SH-SY5Y (cell line): ENCODE data around the gene C1QTNF9.
"Not testable (repeated sequence)": the region's sequence is repeated elsewhere in the genome, so short reads cannot be mapped to it uniquely, and the experiment has no call there.

Experiments
- GATA2 ChIP-seq: IDR thresholded peaks from 2 replicates; pipeline ENCODE4 v1.6.1; 2011; ENCODE audit warnings: mild to moderate bottlenecking, low read depth, low read length
- GATA3 ChIP-seq: IDR thresholded peaks from 2 replicates; pipeline ENCODE4 v1.6.1; 2011; ENCODE audit warnings: low read depth, mild to moderate bottlenecking, low read length, moderate library complexity

Gene C1QTNF9, protein sequence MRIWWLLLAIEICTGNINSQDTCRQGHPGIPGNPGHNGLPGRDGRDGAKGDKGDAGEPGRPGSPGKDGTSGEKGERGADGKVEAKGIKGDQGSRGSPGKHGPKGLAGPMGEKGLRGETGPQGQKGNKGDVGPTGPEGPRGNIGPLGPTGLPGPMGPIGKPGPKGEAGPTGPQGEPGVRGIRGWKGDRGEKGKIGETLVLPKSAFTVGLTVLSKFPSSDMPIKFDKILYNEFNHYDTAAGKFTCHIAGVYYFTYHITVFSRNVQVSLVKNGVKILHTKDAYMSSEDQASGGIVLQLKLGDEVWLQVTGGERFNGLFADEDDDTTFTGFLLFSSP

DNA sequence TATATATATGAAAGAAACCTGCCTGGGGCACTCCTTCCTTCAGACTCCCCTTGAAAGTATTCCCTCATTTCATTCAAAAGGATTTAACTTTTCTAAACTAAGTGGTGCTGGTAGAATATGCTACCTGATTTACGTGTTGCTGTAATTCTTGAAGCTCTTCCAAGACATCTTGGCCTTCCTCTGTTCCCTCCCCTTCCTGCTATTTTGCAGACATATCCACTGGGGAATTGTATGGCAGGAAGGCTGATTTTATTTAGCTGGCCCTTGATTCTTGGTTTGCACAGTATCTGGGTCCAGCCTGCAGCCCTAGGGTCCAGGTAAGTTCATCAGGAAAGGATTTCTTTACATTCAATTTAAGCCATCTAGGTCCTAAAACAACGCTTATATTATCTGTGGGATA is at the start of gene C1QTNF9:
C1QTNF9 (plus strand) TSS at position 281 of the 400 bp plus-strand sequence. CDS start 6,424 bp downstream, outside the sequence.
- TF ChIP-seq GATA3, GATA2: not testable (repeated sequence)

DNA sequence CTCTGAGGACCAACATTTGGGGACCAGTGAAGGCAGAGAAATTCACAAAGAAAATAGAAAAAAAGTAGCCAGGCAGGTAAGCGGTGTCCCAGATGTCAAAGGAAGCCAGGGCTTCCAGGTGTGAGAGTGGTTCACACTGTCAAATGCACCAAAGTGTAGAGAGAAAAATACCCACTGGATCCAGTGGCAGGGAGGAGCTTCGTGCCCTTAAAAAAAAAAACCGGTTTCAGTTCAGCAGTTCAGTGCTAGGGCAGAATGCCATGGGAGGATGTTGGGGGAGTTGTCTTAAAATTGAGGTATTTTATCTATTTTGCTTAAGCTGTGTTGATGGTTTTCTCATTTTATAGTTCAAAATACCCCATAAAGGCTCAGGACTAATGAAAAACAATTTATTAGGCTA is 47.8 kb upstream of the C1QTNF9 start:
- no peak for TF ChIP-seq GATA3
- no peak for TF ChIP-seq GATA2

DNA sequence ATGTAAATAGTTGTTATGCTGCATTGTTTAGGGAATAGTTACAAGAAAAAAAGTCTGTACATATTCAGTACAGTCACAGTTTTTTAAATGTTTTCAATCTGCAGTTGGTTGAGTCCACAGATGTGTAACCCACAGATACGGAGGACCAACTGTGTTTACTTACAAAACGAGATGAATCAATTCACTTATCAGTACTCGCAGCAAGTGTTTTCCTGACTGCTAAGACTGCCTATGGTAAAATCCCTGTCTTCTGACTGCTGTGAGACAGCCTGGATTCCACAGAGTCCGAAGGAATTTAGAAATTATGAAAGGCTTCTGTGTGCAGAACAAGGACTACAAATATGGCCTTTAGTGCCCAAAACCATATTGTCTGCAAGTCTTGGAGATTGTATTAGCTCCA is 45.7 kb upstream of the C1QTNF9 start:
- TF ChIP-seq GATA2 (no peak), GATA3 (no peak)

DNA sequence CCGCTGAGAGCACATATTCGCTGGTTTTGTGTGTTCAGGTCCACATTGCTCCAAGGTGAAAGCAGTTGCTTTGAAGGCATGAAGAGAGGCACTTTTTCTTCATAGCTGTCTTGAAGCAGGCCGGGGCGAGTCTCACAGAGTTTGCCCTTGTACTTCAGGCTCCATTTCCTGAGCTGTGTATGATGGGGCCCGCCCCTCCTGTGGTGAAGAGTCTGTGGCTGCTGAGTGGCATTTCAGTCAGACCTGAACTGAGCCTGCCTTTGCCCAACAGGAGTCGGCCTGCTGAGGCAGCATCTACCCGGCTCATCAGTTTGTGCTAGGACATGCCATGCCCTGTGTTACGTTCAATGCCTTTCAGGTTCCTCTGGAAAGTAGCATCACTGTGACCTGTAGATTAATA is 44.4 kb upstream of the C1QTNF9 start:
- TF ChIP-seq GATA2: no peak
- TF ChIP-seq GATA3: no peak

DNA sequence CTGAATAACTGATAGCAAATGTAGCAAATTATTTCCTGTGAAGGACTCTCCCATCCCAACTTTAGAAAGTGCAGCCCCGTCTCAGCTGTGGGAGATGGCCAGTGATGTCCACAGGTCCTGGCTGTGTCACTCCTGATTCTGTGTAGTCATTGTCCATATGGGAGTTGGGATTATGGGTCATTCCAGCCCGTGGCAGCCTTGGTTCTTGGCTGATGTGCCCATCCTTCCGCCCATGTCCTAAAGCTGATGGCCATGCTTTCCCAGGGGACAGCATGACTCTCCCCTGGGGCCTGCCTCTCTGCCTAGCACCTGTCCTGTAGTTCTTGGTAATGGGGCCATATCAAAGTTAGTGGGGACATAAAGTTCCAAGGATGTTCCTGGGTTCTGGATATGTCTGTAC is 43.9 kb upstream of the C1QTNF9 start:
- no peak for TF ChIP-seq GATA2
- no peak for TF ChIP-seq GATA3

DNA sequence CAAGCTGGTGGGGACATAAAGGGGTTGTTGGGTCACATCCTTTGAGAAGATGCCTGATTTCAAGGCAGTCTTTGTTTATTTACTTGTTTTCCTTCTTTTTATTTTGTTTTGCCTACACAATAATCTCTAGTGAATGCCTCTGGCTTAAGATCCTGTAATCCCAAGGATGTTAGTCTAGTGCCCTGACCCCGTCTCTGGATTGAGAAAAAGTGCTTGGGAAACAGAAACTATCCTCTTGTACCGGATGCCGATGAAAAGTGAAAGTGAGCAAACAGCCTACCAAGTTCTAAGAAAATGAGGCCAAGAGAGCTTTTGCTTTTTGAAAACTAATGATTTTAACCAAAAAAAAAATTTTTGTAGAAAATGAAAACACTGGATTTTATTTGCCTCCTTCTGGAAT is 42.1 kb upstream of the C1QTNF9 start:
- no peak for TF ChIP-seq GATA2
- TF ChIP-seq GATA3: no peak

DNA sequence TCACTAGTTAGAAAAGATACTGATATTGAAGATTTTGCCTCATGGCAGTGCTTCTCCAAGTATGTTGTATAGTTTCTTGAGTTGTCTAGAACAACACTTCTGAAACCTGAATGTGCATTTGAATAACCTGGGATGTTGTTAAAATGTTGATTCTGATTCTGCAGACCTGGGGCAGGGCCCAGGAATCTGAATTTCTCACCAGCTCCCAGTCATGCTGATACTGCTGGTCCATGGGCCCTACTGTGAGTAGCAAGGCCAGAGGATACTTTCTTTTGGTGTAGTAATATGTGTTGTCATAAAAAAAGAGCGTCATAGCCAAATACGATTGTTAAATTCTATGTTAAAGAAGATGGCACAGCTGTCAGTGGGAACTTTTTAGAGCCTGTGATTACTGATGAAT is 41.6 kb upstream of the C1QTNF9 start:
- no peak for TF ChIP-seq GATA2
- no peak for TF ChIP-seq GATA3

DNA sequence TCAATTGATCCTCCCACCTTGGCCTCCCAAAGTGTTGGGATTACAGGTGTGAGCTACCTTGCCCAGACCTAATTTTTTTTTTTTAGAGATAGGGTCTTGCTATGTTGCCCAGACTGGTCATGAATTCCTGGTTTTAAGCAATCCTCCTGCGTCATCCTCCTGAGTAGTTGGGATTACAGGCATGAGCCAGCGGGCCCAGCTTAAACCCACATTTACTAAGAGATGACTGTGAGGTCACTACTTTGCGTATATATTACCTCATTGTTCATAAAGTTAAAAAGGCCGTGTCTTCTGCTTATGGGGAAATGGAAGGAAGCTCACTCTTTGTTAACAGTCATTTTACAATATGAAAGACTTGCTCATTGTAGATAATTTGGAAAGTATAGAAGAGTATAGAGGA is 39.6 kb upstream of the C1QTNF9 start:
- no peak for TF ChIP-seq GATA3
- TF ChIP-seq GATA2: no peak

DNA sequence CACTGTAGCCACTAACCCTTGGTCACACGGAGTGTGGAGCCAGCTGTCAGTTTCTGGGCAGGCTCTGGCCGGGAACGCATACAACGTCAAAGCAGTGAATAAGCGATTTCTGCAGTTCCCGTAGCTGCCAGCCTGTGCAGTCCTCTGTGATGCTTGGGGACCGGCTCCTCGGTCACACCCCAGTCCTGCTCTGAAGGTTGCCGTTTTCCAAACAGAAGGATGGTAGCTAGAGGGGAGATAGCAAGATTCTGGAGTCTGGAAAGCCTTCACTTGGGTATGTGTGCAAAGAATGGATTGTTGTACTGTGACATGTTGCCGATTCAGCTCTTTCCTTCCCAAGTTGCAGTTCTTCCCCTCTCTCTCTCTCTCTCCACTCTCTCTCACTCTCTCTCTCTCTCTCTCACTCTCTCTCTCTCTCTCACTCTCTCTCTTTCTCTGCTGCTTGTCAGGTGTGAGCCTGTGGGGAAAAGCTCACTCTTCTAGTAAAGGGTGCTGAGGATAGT is 38.7 kb upstream of the C1QTNF9 start:
- no peak for TF ChIP-seq GATA2
- no peak for TF ChIP-seq GATA3

DNA sequence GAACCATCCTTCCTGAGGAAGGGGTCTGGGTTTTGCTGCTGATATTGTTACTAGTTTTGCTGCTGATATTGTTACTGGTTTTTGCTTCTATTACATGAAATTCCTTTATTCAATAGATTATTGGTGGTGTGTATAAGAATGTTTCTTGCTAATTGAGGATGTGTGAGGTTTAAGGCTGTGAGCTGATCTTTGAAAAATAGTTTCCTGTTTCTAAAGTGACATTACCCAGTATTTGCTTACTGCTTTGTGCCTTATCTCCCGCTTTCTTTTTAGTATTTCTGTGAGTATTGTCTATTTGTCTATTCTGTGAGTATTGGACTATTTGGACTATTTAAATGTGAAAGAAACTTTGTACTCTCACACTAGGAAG is 38.2 kb upstream of the C1QTNF9 start:
- no peak for TF ChIP-seq GATA3
- TF ChIP-seq GATA2: no peak

DNA sequence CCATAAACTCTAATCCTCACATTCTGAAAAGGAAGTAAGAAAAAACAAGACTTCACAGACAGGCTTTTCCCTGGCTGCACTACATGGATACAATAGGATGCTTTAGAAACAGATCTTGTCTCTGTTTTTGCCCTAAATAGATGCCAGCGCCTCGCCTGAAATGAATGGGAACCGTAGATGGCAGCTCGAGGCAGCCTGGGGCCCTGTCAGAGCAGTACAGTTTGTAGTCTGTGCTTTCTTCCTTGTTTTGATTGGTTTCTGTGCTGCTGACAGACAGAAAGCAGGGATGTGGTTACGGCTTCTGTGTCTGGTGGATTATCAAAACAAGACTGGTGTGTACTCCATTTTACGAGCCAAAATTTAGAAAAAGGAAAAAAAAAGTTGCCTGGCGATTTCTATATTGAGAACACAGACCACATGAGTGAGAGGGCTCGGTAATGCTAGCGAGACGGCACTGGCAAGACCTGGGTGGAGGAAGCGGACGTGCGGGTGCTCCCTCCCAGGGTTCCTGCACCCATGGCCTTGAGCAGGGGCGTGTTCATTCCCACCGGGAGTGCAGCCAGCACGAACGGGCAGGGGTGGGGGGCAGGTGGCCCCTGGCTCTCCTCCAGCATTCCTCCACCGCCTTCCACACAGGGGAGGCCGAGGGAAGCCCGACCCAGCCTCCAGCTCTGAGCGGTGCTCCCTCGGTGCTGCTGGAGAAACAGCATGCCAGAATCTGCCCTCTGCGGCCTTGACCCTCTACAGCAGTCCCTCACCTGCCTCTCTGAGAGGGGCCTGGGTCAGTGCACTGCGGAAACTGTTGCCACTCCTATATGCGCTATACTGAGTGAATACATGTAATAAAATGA is 37.6 kb upstream of the C1QTNF9 start:
- TF ChIP-seq GATA3 (no peak), GATA2 (peak; percentile 46)

DNA sequence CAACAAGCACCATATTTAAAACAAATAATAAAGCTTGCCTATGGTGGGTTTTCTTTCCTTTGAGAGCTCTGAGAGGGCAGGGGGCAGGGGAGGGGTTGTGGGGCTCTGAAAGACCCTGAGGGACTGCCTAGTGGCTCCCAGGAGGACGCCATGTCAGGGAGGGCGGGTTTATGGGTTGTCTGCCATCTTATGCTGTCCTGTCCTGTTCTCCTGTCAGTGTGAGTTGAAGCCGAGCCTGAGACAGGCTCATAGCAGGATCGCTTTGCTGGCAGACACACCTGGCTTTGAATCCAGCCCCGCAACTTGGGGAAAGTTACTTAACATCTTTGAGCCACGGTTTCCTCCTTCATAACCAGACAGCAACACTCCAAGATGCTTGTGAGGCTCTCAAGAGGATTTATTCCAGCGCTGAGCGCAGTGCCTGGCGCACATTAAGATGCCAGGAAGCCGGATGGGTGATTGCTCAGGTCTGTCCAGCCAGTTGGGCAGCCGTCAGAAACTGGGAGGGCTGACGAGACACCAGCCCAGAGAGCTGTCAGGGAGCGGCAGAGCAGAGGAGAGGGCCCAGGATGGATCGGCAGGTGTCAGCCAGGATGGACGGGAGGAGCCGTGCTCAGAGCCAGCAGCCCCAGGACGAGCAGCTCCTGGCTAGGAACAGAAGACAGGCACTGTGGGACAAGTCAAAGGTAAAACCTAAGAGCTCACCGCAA is 36.8 kb upstream of the C1QTNF9 start:
- no peak for TF ChIP-seq GATA2
- no peak for TF ChIP-seq GATA3

DNA sequence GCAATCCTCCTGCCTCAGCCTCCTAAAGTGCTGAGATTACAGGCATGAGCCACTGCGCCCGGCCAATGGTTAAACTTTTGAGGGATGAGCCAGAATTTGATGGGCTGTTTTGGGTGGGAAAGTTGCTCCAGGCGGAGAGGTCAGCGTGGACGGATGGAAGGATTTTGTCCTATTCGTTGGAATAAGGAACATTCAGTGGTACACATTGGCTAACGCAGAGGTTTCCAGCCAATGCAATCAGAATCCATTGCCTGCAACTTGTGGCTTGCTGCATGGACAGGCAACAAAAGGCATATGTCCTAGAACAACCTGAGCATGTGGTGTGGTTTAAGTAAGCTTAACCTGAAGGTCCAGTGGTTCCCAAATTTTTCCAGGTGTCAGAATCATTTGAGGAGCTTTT is 35.5 kb upstream of the C1QTNF9 start:
- no peak for TF ChIP-seq GATA3
- TF ChIP-seq GATA2: no peak

DNA sequence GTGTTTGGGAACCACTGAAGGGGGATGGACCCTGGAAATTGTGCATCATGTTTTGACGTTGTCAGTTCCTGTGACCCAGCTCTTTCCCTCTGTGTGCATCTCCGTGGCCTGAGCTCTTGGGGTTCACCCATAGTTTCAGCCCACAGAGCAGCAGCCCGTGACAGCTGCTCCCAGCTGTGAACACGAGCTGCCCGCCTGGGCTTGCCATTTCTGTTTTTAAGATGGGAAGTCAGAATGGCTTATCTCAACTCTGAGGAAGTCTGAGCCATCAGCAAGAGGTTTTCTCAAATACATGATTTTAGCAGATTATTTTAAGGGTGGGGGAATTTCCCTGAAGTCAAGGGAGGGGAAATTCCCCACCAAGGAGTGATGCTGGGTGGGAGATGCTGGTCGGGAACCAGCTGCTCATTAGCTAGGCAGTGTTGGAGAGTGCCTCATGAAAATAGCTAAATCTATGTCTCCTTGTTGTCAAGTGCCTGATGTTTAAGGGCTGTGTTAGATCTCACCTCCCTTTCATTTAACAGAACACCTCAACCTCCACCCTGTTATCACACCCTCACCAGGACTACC is 34.8 kb upstream of the C1QTNF9 start:
- TF ChIP-seq GATA2 (no peak), GATA3 (no peak)

DNA sequence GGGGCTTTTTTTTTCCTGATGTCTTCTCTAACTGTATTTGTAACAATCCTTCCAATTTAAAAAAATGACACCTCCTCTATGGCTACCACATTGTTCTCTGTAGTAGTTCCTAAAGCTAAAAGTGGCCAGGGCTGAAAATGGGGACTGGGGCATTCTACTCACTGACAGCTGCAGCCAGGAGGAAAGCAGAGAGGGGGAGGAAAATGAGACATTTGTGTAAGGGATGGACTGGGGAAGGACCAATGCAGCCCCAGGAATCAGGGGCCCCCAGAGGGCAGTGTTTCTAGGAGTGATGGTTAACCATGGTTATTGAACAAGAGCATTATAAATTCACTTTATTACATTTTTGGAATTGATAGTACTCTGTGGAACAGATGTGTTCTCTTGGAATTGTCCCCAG is 34.3 kb upstream of the C1QTNF9 start:
- TF ChIP-seq GATA2 (no peak), GATA3 (no peak)
